ENCODE results near the gene ZNF773.

DNA sequence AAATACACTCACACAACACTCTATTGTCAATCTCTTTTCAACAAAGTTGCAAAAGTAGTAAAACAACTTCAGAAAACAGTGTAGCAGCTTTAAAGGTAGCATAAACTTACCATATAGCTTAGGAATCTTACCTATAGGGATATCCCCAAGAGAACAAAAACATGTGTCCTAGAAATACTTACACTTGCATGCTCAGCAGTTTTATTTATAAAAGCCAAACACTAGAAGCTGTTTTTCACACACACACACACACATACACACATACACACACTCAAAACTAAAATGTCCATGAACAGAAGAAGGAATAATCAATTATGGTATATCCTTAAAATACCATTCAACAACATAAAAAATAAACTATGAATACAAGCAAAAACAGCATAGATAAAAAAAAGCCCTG is 11.7 kb downstream of the ZNF773 start:
- TF ChIP-seq EP300 (IDR thresholded peaks at IDR 0.05) = no peak
- TF ChIP-seq, protein P1, sequence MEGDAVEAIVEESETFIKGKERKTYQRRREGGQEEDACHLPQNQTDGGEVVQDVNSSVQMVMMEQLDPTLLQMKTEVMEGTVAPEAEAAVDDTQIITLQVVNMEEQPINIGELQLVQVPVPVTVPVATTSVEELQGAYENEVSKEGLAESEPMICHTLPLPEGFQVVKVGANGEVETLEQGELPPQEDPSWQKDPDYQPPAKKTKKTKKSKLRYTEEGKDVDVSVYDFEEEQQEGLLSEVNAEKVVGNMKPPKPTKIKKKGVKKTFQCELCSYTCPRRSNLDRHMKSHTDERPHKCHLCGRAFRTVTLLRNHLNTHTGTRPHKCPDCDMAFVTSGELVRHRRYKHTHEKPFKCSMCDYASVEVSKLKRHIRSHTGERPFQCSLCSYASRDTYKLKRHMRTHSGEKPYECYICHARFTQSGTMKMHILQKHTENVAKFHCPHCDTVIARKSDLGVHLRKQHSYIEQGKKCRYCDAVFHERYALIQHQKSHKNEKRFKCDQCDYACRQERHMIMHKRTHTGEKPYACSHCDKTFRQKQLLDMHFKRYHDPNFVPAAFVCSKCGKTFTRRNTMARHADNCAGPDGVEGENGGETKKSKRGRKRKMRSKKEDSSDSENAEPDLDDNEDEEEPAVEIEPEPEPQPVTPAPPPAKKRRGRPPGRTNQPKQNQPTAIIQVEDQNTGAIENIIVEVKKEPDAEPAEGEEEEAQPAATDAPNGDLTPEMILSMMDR (IDR thresholded peaks at IDR 0.05) = no peak

All from ovary (tissue), 3 donors.